NB4 (cell line): ENCODE measurements around the gene MEF2C.

Source experiments
- DNase-seq: peaks from one replicate; pipeline ENCODE4 v3.0.0; 2010; ENCODE audit warnings: low read depth
- H3K4me3 ChIP-seq: one replicate; pipeline ENCODE4 v1.5.1; 2011; ENCODE audit warnings: mild to moderate bottlenecking, low read depth, low read length, moderate library complexity
- CTCF ChIP-seq: IDR thresholded peaks from one replicate; pipeline ENCODE4 v1.5.1; 2012; ENCODE audit warnings: low read depth, low read length
- MYC ChIP-seq: IDR thresholded peaks from 2 replicates; pipeline ENCODE4 v1.6.1; 2011; ENCODE audit warnings: low read depth, low read length
- POLR2A ChIP-seq: IDR thresholded peaks from 2 replicates; pipeline ENCODE4 v1.6.1; 2011; ENCODE audit warnings: mild to moderate bottlenecking; ENCODE audit not compliant: insufficient read length; ENCODE audit errors: extremely low read depth
- TF ChIP-seq, protein P1 (sequence below): IDR thresholded peaks from 2 replicates; pipeline ENCODE4 v1.6.1; 2011; ENCODE audit warnings: low read depth, low read length

MEF2C gene

GRCh38 chr5:88883059-88883835 is at the start of gene MEF2C:
Gene MEF2C (minus strand): TSS chr5:88883184. CDS start chr5:88823788, 59,396 bp downstream.
- peak within 1 kb of the TSS; percentile 32 for H3K4me3 ChIP-seq
- TF ChIP-seq MYC (no peak), CTCF (no peak)
- DNase-seq: peak; percentile 13

- TF ChIP-seq CTCF (no peak), MYC (no peak), POLR2A (no peak)
- TF ChIP-seq, protein P1, sequence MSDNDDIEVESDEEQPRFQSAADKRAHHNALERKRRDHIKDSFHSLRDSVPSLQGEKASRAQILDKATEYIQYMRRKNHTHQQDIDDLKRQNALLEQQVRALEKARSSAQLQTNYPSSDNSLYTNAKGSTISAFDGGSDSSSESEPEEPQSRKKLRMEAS: no peak
- H3K4me3 ChIP-seq: no peak overlapping the region
- no peak for DNase-seq
Measured at GRCh38 chr5:88932541-88932940, 49.6 kb upstream of the MEF2C start.

DNA sequence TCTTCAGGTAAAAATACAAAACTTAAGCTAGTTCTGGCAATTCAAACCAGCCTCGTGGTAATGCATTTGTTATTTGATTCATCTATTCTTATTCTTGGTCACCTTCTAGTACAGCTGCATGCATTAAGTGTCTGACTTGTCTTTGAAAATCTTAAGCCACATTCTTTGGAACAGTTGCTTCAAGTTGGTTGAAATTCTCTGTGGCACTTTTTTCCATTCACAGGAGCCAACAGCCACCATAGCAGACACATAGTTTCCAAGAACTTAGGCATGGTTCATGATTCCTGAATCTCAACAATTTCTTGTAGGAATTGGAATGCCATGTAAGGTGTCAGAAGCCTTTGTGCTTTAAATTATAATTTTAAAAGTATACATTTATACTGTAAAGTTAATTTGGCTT is 47.4 kb upstream of the MEF2C start:
- H3K4me3 ChIP-seq: no peak overlapping the region
- no peak for DNase-seq
- TF ChIP-seq POLR2A (no peak), MYC (no peak), CTCF (no peak)
- TF ChIP-seq, protein P1: no peak

GRCh38 chr5:88929385-88929784 is 46.4 kb upstream of the MEF2C start:
- TF ChIP-seq MYC (no peak), CTCF (no peak), POLR2A (no peak)
- TF ChIP-seq, protein P1: no peak
- DNase-seq: no peak
- H3K4me3 ChIP-seq: no peak overlapping the region

DNA sequence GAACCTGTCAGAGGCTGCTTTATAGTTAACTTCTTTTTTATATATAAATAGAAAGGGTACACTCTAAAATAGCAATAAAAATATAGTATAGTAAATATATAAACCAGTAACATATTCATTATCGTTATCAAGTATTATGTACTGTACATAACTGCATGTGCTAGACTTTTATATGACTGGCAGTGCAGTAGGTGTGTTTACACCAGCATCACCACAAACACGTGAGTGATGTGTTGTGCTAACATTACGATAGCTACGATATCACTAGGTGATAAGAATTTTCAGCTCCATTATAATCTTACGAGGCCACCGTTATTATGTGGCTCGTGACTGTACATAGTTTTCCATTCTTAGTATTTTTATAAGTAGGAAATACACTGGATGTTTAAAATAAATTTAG is 43.8 kb upstream of the MEF2C start:
- DNase-seq: no peak
- H3K4me3 ChIP-seq: no peak overlapping the region
- TF ChIP-seq POLR2A (no peak), MYC (no peak), CTCF (no peak)
- TF ChIP-seq, protein P1: no peak
